Measurements from ENCODE around the gene BRD9. TPM values are rescaled to one million over a fixed set of nuclear protein-coding genes. Genes with fewer than 3 reads are reported as not detected.

Gene BRD9
- total and polyA plus RNA-seq, 2 of the 4 experiments (the other 2 are of a cell fraction): 22.0 to 43.4 TPM

GRCh38 chr5:886036-886435 lies 6.6 kb downstream of the BRD9 start:
- Histone ChIP-seq H2AK9ac (replicated peaks; ENCODE audit: low read depth, low read length, poor library complexity) (no peak overlapping the region), H3K27ac (ENCODE audit: insufficient read depth, low read length) (no peak overlapping the region), H3K14ac (replicated peaks; ENCODE audit: low read depth, low read length) (no peak overlapping the region), H3K4me2 (ENCODE audit: low read depth, low read length) (no peak overlapping the region), H3K27me3 (ENCODE audit: control insufficient read depth, insufficient read depth, low read length) (no peaks in the 10 kb centered on the region), H3K9me1 (ENCODE audit: insufficient read depth, low read length) (peaks cover 11% of the 10 kb centered on the region), H2AK5ac (ENCODE audit: low read depth, low read length) (no peak overlapping the region), H2BK5ac (ENCODE audit: low read depth, low read length, poor library complexity, severe bottlenecking) (no peak overlapping the region), H4K8ac (ENCODE audit: low read depth in 2 of 2, low read length in 2 of 2) (no peak overlapping the region), H2BK20ac (ENCODE audit: low read depth, low read length) (no peak overlapping the region), H4K5ac (ENCODE audit: low read depth, low read length) (no peak overlapping the region), H2BK120ac (ENCODE audit: low read depth, low read length) (no peak overlapping the region), H4K20me1 (ENCODE audit: insufficient read depth, low read length) (peaks cover 29% of the 10 kb centered on the region), H3K4me1 (ENCODE audit: control insufficient read depth, insufficient read depth, low read length) (no peaks in the 10 kb centered on the region), H2BK15ac (ENCODE audit: low read depth, low read length) (no peak overlapping the region), H3K23ac (ENCODE audit: low read depth, low read length) (no peak overlapping the region), H3K79me1 (ENCODE audit: low read depth in 1 of 2, low read length in 2 of 2) (peaks cover 48 to 59% of the 10 kb centered on the region in 2 experiments), H3K56ac (ENCODE audit: extremely low read depth, insufficient read depth, low read length) (no peak overlapping the region), H3K4me3 (ENCODE audit: insufficient read depth, low read depth, low read length) (no peak overlapping the region), H3K36me3 (ENCODE audit: control insufficient read depth, insufficient read depth, low read length) (peaks cover 84% of the 10 kb centered on the region), H2AFZ (replicated peaks; ENCODE audit: low read length, poor library complexity) (no peak overlapping the region), H3K18ac (ENCODE audit: low read depth, low read length) (no peak overlapping the region), H4K91ac (ENCODE audit: insufficient read depth, low read depth, low read length) (no peak overlapping the region), H3K9me3 (ENCODE audit: control insufficient read depth, insufficient read depth, low read length) (no peaks in the 10 kb centered on the region), H3K4ac (ENCODE audit: low read depth, low read length) (no peak overlapping the region), H3K9ac (ENCODE audit: low read depth, low read length) (no peak overlapping the region)
- DNase-seq (no peak), ATAC-seq (ENCODE audit: low read depth) (no peak)
- ChIA-PET CTCF (no interaction called here), POLR2A (ENCODE audit: unreplicated experiment) (no interaction called here)
- in situ Hi-C loops (cut with MboI; ENCODE audit: low sequenced_read_pairs): no loop called here
- intact Hi-C loops (cut with micrococcal nuclease): no loop called here
- dilution Hi-C loops (cut with HindIII; ENCODE audit: low sequenced_read_pairs, unreplicated experiment): no loop called here
- no TSS peak for BruUV-seq (replicated peaks)
- WGBS, 2 experiments (ENCODE audit: extremely low coverage in 2 of 2, insufficient read length in 1 of 2): 99% methylated on average over 8 of the region's 13 CpGs; no CpG with 5 or more reads in 1 of the 2 experiments
- TF ChIP-seq RAD21 (IDR thresholded peaks at IDR 0.05; ENCODE audit: low read length) (no peak), SMC3 (IDR thresholded peaks at IDR 0.05; ENCODE audit: low read depth, low read length) (no peak), POLR2A (IDR thresholded peaks at IDR 0.05; ENCODE audit: low read depth, low read length) (no peak), RCOR1 (IDR thresholded peaks at IDR 0.05; ENCODE audit: insufficient replicate concordance, low read length) (no peak), USF2 (IDR thresholded peaks at IDR 0.05; ENCODE audit: low read depth, low read length) (no peak), ELK1 (IDR thresholded peaks at IDR 0.05; ENCODE audit: borderline replicate concordance, low read depth, low read length) (no peak), BHLHE40 (IDR thresholded peaks at IDR 0.05; ENCODE audit: low read depth, low read length) (no peak), FOS (IDR thresholded peaks at IDR 0.05; ENCODE audit: low read depth, low read length) (no peak), CEBPB (IDR thresholded peaks at IDR 0.05; ENCODE audit: low read depth, low read length) (no peak), CHD1 (IDR thresholded peaks at IDR 0.05; ENCODE audit: low read depth, low read length) (no peak), MAFK (IDR thresholded peaks at IDR 0.05; ENCODE audit: low read depth, low read length) (no peak), RFX5 (IDR thresholded peaks at IDR 0.05; ENCODE audit: low read depth, low read length) (no peak), MAZ (IDR thresholded peaks at IDR 0.05; ENCODE audit: borderline replicate concordance, low read depth, low read length) (no peak), CTCF (conservative IDR thresholded peaks at IDR 0.05; ENCODE audit: low read depth, low read length) (no peak), MXI1 (IDR thresholded peaks at IDR 0.05; ENCODE audit: borderline replicate concordance, low read depth, low read length) (no peak), NFE2L2 (IDR thresholded peaks at IDR 0.05; ENCODE audit: low read depth, low read length) (no peak)

Data from IMR-90 (cell line).